ENCODE results near the gene AOC1. TPM values are rescaled to one million over a fixed set of nuclear protein-coding genes. Genes with fewer than 3 reads are reported as not detected.
"Not testable (repeated sequence)": the region's sequence is repeated elsewhere in the genome, so short reads cannot be mapped to it uniquely, and the experiment has no call there.

The AOC1 gene
- total and polyA plus RNA-seq, 2 donors: 1.3 to 3.5 TPM

DNA sequence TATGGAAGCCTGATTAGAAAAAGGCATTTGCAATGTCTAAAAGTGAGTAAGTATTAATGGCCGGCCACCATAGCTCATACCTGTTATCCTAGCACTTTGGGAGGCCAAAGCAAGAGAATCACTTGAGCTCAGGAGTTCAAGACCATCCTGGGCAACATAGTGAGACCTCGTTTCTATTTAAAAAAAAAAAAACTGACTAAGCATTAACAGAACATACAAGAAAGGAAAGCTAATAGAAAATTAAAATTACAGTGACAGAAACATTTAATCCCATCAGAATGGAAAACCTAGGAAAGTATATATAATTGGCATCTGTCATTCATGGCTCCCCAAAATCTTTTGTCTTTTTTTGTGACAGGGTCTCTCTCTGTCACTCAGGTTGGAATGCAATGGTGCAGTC lies 55.9 kb downstream of the AOC1 start:
- H3K4me1 ChIP-seq (ENCODE audit: control insufficient read depth in 2 of 2, insufficient read depth in 2 of 2, low read length in 2 of 2): no peaks in the 10 kb centered on the region
- H3K27ac ChIP-seq (ENCODE audit: low read depth in 1 of 2, low read length in 1 of 2): no peak overlapping the region
- 95% methylated on average over 2 of the region's 2 CpGs for WGBS
- no peak for DNase-seq (ENCODE audit: low read depth in 6 of 9, low spot score in 9 of 9)
- H3K9me3 ChIP-seq (ENCODE audit: control insufficient read depth in 2 of 2, insufficient read depth in 1 of 2, low read length in 1 of 2): no peaks in the 10 kb centered on the region
- H3K27me3 ChIP-seq (ENCODE audit: control insufficient read depth in 2 of 2, insufficient read depth in 1 of 2, low read length in 1 of 2): peaks cover 2 to 29% of the 10 kb centered on the region in 2 donors
- H3K4me3 ChIP-seq (ENCODE audit: low read length in 2 of 2): no peak overlapping the region
- no peaks in the 10 kb centered on the region for H3K36me3 ChIP-seq (ENCODE audit: control insufficient read depth in 2 of 2, insufficient read depth in 2 of 2, low read length in 1 of 2)

DNA sequence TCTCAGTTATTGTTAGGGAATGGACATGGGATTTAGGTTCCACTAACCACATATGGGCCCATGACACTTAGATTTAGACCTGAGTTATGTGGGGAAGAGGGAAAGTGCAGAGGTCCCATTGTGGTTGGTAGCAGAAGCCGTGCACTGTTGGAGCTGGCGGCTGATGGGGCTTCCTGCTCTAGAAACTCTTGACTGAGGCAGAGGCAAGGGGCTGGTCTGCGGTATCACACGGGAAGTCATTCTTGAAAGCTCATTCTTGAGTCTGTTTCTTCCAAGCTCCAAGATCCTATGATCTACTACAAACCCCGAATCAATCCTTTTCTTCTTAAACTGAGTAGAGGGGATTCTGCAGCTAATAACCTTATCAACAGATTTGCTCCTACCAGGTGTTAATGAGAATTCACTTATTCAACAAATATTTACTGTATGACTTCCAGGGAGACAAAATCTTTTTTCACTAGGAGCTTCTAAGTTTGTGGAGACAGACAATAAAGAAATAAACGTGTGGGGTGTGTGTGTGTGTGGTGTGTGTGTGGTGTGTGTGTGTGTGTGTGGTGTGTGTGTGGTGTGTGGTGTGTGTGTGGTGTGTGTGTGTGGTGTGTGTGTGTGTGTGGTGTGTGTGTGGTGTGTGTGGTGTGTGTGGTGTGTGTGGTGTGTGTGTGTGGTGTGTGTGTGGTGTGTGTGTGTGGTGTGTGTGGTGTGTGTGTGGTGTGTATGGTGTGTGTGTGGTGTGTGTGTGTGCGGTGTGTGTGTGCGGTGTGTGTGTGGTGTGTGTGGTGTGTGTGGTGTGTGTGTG lies 57.1 kb downstream of the AOC1 start:
- 31% methylated on average over 8 of the region's 8 CpGs for WGBS
- Histone ChIP-seq H3K4me3 (ENCODE audit: low read length in 2 of 2) (no peak overlapping the region), H3K9me3 (ENCODE audit: control insufficient read depth in 2 of 2, insufficient read depth in 1 of 2, low read length in 1 of 2) (no peaks in the 10 kb centered on the region), H3K27me3 (ENCODE audit: control insufficient read depth in 2 of 2, insufficient read depth in 1 of 2, low read length in 1 of 2) (peaks cover 2 to 33% of the 10 kb centered on the region in 2 donors), H3K27ac (ENCODE audit: low read depth in 1 of 2, low read length in 1 of 2) (no peak overlapping the region), H3K36me3 (ENCODE audit: control insufficient read depth in 2 of 2, insufficient read depth in 2 of 2, low read length in 1 of 2) (no peaks in the 10 kb centered on the region), H3K4me1 (ENCODE audit: control insufficient read depth in 2 of 2, insufficient read depth in 2 of 2, low read length in 2 of 2) (no peaks in the 10 kb centered on the region)
- DNase-seq (ENCODE audit: low read depth in 6 of 9, low spot score in 9 of 9): peak in 3 of 9 donors; percentile 5 to 46 (median 26)

- H3K9me3 ChIP-seq (ENCODE audit: control insufficient read depth in 2 of 2, insufficient read depth in 1 of 2, low read length in 1 of 2); H3K27ac ChIP-seq (ENCODE audit: low read depth in 1 of 2, low read length in 1 of 2); H3K4me1 ChIP-seq (ENCODE audit: control insufficient read depth in 2 of 2, insufficient read depth in 2 of 2, low read length in 2 of 2); H3K4me3 ChIP-seq (ENCODE audit: low read length in 2 of 2); DNase-seq (ENCODE audit: low read depth in 6 of 9, low spot score in 9 of 9); H3K36me3 ChIP-seq (ENCODE audit: control insufficient read depth in 2 of 2, insufficient read depth in 2 of 2, low read length in 1 of 2): not testable (repeated sequence)
- H3K27me3 ChIP-seq (ENCODE audit: control insufficient read depth in 2 of 2, insufficient read depth in 1 of 2, low read length in 1 of 2): peaks cover 0 to 31% of the 10 kb centered on the region in 2 donors
- WGBS: 84% methylated on average over 8 of the region's 8 CpGs
Measured at GRCh38 chr7:150910305-150910995, 58.1 kb downstream of the AOC1 start.

DNA sequence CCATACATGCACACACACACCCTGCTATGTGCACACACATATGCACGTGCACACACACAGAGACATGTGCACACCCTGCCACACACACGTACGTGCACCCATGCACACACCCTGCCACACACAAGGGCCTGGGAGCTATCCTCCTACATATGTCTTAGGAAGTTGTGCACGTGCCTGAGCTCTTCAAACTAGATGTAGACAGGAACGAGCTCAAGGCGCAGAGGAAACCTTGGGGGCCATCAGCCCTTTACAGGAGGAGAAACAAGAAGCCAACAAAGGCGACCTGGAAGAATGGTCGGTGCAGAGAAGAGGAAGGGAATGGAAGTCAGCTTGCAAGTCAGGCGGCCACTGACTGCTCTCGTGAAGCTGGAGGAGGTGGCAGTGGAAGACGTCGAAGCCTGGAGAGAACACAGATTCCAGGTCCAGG lies 58.7 kb downstream of the AOC1 start:
- DNase-seq (ENCODE audit: low read depth in 6 of 9, low spot score in 9 of 9): no peak
- Histone ChIP-seq H3K4me3 (ENCODE audit: low read length in 2 of 2) (no peak overlapping the region), H3K27ac (ENCODE audit: low read depth in 1 of 2, low read length in 1 of 2) (no peak overlapping the region), H3K4me1 (ENCODE audit: control insufficient read depth in 2 of 2, insufficient read depth in 2 of 2, low read length in 2 of 2) (no peaks in the 10 kb centered on the region), H3K36me3 (ENCODE audit: control insufficient read depth in 2 of 2, insufficient read depth in 2 of 2, low read length in 1 of 2) (no peaks in the 10 kb centered on the region), H3K27me3 (ENCODE audit: control insufficient read depth in 2 of 2, insufficient read depth in 1 of 2, low read length in 1 of 2) (peaks cover 0 to 34% of the 10 kb centered on the region in 2 donors), H3K9me3 (ENCODE audit: control insufficient read depth in 2 of 2, insufficient read depth in 1 of 2, low read length in 1 of 2) (no peaks in the 10 kb centered on the region)
- WGBS: 47% methylated on average over 12 of the region's 12 CpGs

Other genes with a start within 250 kb of the AOC1 start
- 42.4 TPM for gene GIMAP6, start 220.1 kb upstream of the AOC1 start, total RNA-seq
- 20.5 TPM for gene GIMAP6, start 220.1 kb upstream of the AOC1 start, polyA plus RNA-seq
- gene GIMAP2, start 166.8 kb upstream of the AOC1 start, total RNA-seq: 70.4 TPM
- gene GIMAP2, start 166.8 kb upstream of the AOC1 start, polyA plus RNA-seq: 32.5 TPM
- gene GIMAP1, start 135.9 kb upstream of the AOC1 start, total RNA-seq: 9.8 TPM
- gene GIMAP1, start 135.9 kb upstream of the AOC1 start, polyA plus RNA-seq: 10.7 TPM
- 39.3 TPM for gene GIMAP5, start 115.1 kb upstream of the AOC1 start, total RNA-seq
- 39.8 TPM for gene GIMAP5, start 115.1 kb upstream of the AOC1 start, polyA plus RNA-seq
- gene TMEM176B, start 52.2 kb upstream of the AOC1 start, total RNA-seq: 23.4 TPM
- 34.7 TPM for gene TMEM176B, start 52.2 kb upstream of the AOC1 start, polyA plus RNA-seq
- gene TMEM176A, start 51.7 kb upstream of the AOC1 start, total RNA-seq: 11.0 TPM
- gene TMEM176A, start 51.7 kb upstream of the AOC1 start, polyA plus RNA-seq: 27.9 TPM
- gene KCNH2, start 125.8 kb downstream of the AOC1 start, total RNA-seq: 2.3 TPM
- 1.5 TPM for gene KCNH2, start 125.8 kb downstream of the AOC1 start, polyA plus RNA-seq
- gene NOS3, start 138.5 kb downstream of the AOC1 start, total RNA-seq: 1.5 TPM
- 3.0 TPM for gene NOS3, start 138.5 kb downstream of the AOC1 start, polyA plus RNA-seq
- gene ATG9B, start 172.0 kb downstream of the AOC1 start, total RNA-seq: 1.6 TPM
- gene ATG9B, start 172.0 kb downstream of the AOC1 start, polyA plus RNA-seq: 8.0 TPM
- gene ABCB8, start 175.9 kb downstream of the AOC1 start, total RNA-seq: 10.5 TPM
- gene ABCB8, start 175.9 kb downstream of the AOC1 start, polyA plus RNA-seq: 33.8 TPM
- 0.14 TPM for gene ASIC3, start 196.0 kb downstream of the AOC1 start, total RNA-seq
- gene ASIC3, start 196.0 kb downstream of the AOC1 start, polyA plus RNA-seq: 10.6 TPM
- 19.8 TPM for gene CDK5, start 205.4 kb downstream of the AOC1 start, total RNA-seq
- gene CDK5, start 205.4 kb downstream of the AOC1 start, polyA plus RNA-seq: 8.9 TPM
- gene SLC4A2, start 207.1 kb downstream of the AOC1 start, total RNA-seq: 22.9 TPM
- gene SLC4A2, start 207.1 kb downstream of the AOC1 start, polyA plus RNA-seq: 89.5 TPM
- 52.2 TPM for gene FASTK, start 228.3 kb downstream of the AOC1 start, total RNA-seq
- 142 TPM for gene FASTK, start 228.3 kb downstream of the AOC1 start, polyA plus RNA-seq
- gene TMUB1, start 231.0 kb downstream of the AOC1 start, total RNA-seq: 17.0 TPM
- 68.4 TPM for gene TMUB1, start 231.0 kb downstream of the AOC1 start, polyA plus RNA-seq
- 8.2 TPM for gene AGAP3, start 234.0 kb downstream of the AOC1 start, total RNA-seq
- 43.2 TPM for gene AGAP3, start 234.0 kb downstream of the AOC1 start, polyA plus RNA-seq